Muscle layer of colon (tissue), 2 donors: ENCODE measurements around the gene ZDHHC16.
"Not testable (repeated sequence)": the region's sequence is repeated elsewhere in the genome, so short reads cannot be mapped to it uniquely, and the experiment has no call there.

ENCODE experiments used
- H3K27ac ChIP-seq: one replicate; pipeline ENCODE4 v1.7.0; 2013; ENCODE audit warnings: low read depth, mild to moderate bottlenecking, low read length, moderate library complexity
- H3K27me3 ChIP-seq, 2 donors: one replicate each; pipeline ENCODE4 v1.7.0; 2013; ENCODE audit warnings: low read length in 2 of 2, mild to moderate bottlenecking in 2 of 2; ENCODE audit not compliant: insufficient read depth in 2 of 2, control insufficient read depth in 1 of 2
- H3K36me3 ChIP-seq: one replicate; pipeline ENCODE4 v1.7.0; 2013; ENCODE audit warnings: mild to moderate bottlenecking, low read length; ENCODE audit not compliant: insufficient read depth
- H3K4me1 ChIP-seq: one replicate; pipeline ENCODE4 v1.7.0; 2013; ENCODE audit warnings: mild to moderate bottlenecking, low read length; ENCODE audit not compliant: insufficient read depth
- H3K4me3 ChIP-seq, 2 donors: one replicate each; pipeline ENCODE4 v1.7.0; 2013; ENCODE audit warnings: low read length in 2 of 2, low read depth in 1 of 2, mild to moderate bottlenecking in 1 of 2, moderate library complexity in 1 of 2
- H3K9ac ChIP-seq: one replicate; pipeline ENCODE4 v1.7.0; 2013; ENCODE audit warnings: low read length
- H3K9me3 ChIP-seq: one replicate; pipeline ENCODE4 v1.7.0; 2013; ENCODE audit warnings: mild to moderate bottlenecking, low read length
- donor health status: abdominal sarcoma.
- donor health status: Adenocarcinoma of cecum.

The ZDHHC16 gene

DNA sequence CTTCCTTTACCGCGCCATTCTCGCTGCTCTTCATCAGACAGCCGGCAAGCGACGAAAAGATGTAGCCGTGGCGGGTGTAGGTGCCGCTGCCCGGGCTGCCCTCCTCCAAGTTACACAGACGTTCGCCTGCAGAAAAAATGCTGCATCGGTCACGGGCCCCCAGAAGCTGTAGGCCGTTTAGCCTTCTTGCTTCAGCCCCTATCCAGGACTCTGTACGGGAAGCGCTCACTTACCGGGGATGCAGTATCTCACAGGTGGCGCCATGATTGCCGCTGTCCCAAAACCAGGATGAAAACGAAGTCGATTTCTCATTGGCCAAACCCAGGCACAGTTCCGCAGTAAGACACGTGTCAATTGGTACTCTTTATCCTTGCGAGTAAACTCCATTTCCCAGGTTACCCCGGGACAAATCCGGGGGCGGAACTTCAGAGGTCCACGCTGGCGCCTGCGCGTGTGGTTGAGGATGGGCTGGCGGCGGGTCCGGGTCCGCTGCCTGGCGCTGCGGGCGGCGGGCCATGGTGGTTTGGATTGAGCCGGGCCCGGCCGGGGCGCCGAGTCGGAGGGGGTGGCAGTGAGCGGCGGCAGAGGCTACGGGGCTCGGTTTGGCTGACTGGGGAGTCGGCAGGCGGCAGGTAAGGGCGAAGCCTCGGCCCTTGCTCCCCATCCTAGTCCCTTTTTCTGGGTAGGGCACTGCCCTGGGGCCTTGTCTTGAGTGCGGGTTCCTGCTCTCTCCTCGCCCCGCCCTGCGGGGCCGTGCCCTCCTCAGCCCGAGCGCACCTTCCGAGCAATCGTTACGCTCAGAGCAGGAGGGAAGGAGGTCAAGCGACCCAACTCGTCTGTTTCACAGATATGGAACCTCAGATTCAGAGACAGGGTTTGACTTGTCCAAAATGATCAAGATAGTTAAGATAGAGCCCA, at the start of gene ZDHHC16, which contains the start of gene EXOSC1:
TSS of gene ZDHHC16 (plus strand) at position 454 of the 918 bp plus-strand sequence. CDS start 5,501 bp downstream, outside the sequence.
TSS of gene EXOSC1 (minus strand) at position 285 of the 918 bp plus-strand sequence. CDS start at position 264, 21 bp downstream.
- Histone ChIP-seq H3K4me3 (peak within 1 kb of the TSS; percentile 30 to 93), H3K9ac (peak within 1 kb of the TSS; percentile 67), H3K27ac (peak within 1 kb of the TSS; percentile 67), H3K27me3 (no peaks in the 10 kb centered on the region), H3K36me3 (peaks cover 2% of the 10 kb centered on the region), H3K9me3 (no peaks in the 10 kb centered on the region), H3K4me1 (peaks cover 27% of the 10 kb centered on the region)

DNA sequence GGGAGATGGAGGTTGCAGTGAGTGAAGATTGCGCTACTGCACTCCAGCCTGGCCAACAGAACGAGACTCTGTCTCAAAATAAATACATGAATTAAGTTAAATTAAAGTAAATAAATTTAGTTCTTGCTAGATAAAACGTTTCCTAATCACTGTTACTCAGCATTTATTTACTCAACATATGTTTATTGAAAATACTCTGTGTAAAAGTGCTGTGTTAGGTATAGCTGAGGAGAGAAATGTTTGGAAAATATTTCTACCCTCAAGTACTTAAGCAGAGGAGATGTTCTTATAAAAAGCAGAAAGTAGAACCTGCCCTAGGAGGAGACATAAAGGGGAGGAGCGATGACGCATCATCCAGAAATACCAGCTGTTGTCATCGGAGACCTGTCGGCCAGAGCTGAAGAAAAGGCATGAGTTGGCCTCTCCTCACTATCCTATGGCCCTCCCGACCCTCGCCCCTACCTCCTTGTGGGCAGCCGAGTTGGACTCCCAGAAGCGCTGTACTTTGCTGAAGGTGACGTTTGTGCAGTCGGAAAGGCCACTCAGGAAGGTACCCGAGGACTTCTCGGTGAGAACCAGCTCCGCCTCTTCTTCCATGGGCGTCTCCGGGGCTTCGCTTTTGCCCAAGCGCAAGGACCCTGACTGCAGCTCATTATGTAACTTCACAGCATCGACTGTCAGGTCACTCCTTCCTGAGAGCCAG, 46.0 kb upstream of the ZDHHC16 start:
- peaks cover 10% of the 10 kb centered on the region for H3K4me1 ChIP-seq
- peak overlapping the region; percentile 69 for H3K9ac ChIP-seq
- H3K27me3 ChIP-seq, result no peaks in the 10 kb centered on the region

DNA sequence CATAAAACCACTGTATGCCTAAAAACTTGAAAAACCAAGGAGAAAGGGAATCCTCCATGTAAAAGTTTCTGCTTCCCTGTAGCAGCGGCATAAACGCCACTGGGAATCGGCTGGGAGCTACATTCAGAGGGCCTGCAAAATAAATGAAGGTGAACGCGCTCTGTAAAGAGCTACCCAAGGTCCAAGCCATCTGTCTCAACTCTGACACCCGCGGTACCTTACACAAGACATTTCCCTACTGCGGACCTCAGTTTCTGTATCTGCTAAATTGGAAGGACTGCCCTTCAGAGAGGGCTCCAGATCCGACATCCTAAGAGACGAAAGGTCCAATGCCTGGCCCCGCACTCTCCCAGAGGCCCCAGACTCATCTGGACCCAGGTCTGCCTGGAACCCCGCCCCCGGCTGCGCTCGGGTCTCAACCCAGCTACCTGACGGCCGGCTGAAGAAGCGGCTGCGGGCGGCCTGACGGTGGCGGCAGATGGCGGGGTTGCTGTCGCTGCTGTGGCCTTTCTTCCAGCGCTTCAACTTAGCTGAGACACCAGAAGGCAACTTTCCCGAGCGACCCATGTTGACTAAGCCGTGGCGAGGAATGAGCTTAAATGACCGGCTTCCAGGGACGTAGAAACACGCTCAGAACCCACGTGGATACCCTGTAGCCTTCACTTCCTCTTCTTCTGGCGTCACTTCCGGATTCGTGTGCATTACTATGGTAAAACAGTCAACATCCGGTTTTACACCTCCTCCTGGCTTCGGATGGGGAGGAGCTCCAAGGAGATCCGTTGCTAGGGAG, 45.1 kb upstream of the ZDHHC16 start, which contains the start of gene RRP12:
TSS of gene RRP12 (minus strand) at position 676 of the 790 bp plus-strand sequence. CDS start at position 567, 109 bp downstream.
- Histone ChIP-seq H3K27ac (peak within 1 kb of the TSS; percentile 53), H3K4me1 (peaks cover 10% of the 10 kb centered on the region), H3K9ac (peak within 1 kb of the TSS; percentile 69), H3K36me3 (peaks cover 6% of the 10 kb centered on the region), H3K9me3 (no peaks in the 10 kb centered on the region), H3K27me3 (no peaks in the 10 kb centered on the region), H3K4me3 (peak within 1 kb of the TSS; percentile 58 to 91)

More for the DNA sequence above, 46.0 kb upstream of the ZDHHC16 start:
- peak overlapping the region; percentile 58 to 91 for H3K4me3 ChIP-seq
- peak overlapping the region; percentile 12 for H3K27ac ChIP-seq
- H3K36me3 ChIP-seq, result peaks cover 7% of the 10 kb centered on the region
- no peaks in the 10 kb centered on the region for H3K9me3 ChIP-seq

DNA sequence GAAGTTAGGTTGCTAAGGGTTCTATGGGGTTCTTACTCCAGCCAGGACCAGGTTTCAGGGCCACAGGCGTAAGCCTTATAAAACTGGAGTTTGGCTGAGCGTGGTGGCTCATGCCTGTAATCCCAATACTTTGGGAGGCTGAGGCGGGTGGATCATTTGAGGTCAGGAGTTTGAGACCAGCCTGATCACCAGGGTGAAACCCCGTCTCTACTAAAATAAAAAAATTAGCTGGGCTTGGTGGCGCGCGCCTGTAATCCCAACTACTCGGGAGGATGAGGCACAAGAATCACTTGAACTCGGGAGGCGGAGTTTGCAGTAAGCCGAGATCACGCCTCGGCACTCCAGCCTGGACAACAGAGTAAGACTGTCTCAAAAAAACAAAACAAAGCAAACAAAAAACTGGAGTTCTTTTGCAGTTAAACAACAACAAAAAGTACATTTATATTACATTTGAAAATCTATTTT, 44.5 kb upstream of the ZDHHC16 start:
- H3K4me1 ChIP-seq, result peaks cover 10% of the 10 kb centered on the region
- no peak overlapping the region for H3K9ac ChIP-seq
- H3K27me3 ChIP-seq, result no peaks in the 10 kb centered on the region
- H3K27ac ChIP-seq, result peak overlapping the region; percentile 53
- H3K4me3 ChIP-seq, result peak overlapping the region; percentile 58 to 91
- H3K9me3 ChIP-seq, result no peaks in the 10 kb centered on the region
- no peaks in the 10 kb centered on the region for H3K36me3 ChIP-seq

DNA sequence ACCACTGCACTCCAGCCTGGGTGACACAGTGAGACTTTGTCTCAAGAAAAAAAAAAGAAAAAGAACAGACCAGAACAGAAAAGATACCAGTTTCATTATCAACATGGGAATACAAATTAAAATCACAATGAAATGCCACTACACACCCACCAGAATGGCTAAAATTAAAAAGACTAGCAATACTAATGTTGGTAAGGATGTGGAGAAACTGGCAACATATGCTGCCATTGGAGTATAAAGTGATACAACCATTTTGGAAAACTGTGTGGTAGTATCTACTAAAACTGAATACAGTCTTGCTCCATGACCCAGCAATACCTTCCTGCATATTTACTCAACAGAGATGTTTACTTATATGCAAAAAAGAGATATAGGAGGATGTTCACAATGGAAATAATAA, 41.9 kb upstream of the ZDHHC16 start:
- Histone ChIP-seq H3K4me3 (no peak overlapping the region), H3K27me3 (no peaks in the 10 kb centered on the region), H3K9me3 (no peaks in the 10 kb centered on the region), H3K27ac (no peak overlapping the region), H3K9ac (no peak overlapping the region), H3K4me1 (peaks cover 18% of the 10 kb centered on the region), H3K36me3 (no peaks in the 10 kb centered on the region)

DNA sequence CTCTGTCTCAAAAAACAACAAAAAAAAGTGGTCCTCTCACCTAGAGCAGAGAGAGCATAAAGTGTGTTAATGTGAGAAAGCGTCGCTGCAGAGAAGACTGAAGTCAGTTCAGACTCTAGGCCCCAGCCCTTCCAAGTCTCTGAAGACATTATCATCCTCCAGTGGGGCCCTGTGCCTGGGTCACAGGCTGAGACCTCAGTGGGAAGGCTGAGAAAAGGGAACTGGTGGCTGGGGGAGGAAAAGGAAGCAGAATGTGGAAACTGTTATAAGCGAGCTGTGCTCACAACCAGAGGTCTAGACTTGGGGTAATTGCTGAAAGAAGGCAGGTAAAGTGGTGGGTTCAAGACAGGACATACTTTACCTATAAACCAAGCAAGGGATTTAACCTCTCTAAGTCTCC, 39.9 kb upstream of the ZDHHC16 start:
- no peak overlapping the region for H3K4me3 ChIP-seq
- no peak overlapping the region for H3K27ac ChIP-seq

DNA sequence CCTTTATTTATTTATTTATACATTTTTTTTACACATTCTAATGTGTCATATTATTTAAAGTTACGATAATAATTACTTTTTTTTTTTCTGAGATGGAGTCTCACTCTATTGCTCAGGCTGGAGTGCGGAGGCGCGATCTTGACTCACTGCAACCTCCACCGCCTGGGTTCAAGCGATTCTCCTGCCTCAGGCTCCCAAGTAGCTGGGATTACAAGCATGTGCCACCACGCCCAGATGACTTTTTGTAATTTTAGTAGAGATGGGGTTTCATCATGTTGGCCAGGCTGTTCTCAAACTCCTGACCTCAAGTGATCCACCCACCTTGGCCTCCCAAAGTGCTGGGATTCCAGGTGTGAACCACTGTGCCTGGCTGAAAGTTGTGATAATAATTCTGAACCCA, 39.5 kb upstream of the ZDHHC16 start:
- H3K36me3 ChIP-seq, result not testable (repeated sequence)

More for the DNA sequence above, 39.9 kb upstream of the ZDHHC16 start:
- no peaks in the 10 kb centered on the region for H3K9me3 ChIP-seq
- H3K4me1 ChIP-seq, result peaks cover 11% of the 10 kb centered on the region
- H3K9ac ChIP-seq, result no peak overlapping the region
- H3K36me3 ChIP-seq, result no peaks in the 10 kb centered on the region
- H3K27me3 ChIP-seq, result no peaks in the 10 kb centered on the region

DNA sequence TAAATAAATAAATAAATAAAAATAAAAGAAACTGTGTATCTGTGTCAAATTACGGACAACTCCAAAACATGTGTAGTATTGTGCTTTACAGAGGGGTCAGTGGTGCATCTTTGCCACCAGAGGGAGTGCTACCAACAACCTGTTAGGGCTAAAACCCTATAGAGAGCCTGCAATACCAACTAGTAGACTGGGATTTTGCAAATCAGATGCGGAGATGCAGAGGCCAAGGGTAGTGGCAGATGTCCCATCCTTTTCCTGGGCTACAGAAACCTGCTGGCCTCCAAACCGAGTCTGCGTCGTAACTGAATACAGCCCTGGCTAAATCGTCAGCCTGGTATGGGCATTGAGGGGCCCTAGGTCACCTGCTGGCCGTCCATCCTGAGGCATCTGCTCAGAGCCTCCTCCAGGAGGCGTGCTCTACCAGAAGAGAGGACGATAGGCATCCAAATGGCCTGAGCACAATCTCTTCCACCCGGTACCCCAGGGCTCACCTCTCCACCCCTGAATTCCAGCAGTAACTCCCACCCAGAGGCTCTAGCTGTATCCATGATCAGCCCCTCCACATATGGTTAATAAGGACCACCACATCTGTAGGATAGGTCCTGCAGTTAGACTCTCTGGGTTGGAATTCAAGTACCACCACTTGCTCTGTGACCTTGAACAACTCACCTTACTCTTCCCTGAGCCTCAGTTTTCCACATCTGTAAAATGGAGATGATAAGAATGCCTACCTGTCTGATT, 38.6 kb upstream of the ZDHHC16 start:
- H3K4me3 ChIP-seq, result no peak overlapping the region
- no peak overlapping the region for H3K27ac ChIP-seq
- H3K9me3 ChIP-seq, result no peaks in the 10 kb centered on the region
- H3K27me3 ChIP-seq, result no peaks in the 10 kb centered on the region
- peaks cover 7% of the 10 kb centered on the region for H3K4me1 ChIP-seq
- no peak overlapping the region for H3K9ac ChIP-seq
- no peaks in the 10 kb centered on the region for H3K36me3 ChIP-seq

More for the DNA sequence above, 39.5 kb upstream of the ZDHHC16 start:
- H3K9me3 ChIP-seq, H3K9ac ChIP-seq, H3K4me3 ChIP-seq, H3K4me1 ChIP-seq, H3K27me3 ChIP-seq, H3K27ac ChIP-seq: not testable (repeated sequence)

DNA sequence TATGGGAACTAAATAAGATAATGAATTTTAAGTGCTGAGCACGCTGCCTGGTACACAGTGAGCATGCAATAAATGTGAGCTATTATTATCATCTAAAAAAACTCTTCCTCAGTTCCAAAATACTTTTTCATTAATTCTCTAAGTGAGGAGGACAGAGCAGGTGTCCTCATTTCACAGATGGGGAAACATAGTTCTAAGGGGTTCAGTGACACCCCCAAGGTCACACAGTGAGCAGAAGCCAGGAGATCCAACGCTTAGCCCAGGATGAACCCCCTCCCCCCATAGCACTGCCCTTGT, 38.1 kb upstream of the ZDHHC16 start:
- H3K4me3 ChIP-seq, result no peak overlapping the region
- no peak overlapping the region for H3K27ac ChIP-seq
- H3K9ac ChIP-seq, result no peak overlapping the region
- H3K9me3 ChIP-seq, result no peaks in the 10 kb centered on the region
- H3K4me1 ChIP-seq, result peaks cover 7% of the 10 kb centered on the region
- no peaks in the 10 kb centered on the region for H3K36me3 ChIP-seq
- H3K27me3 ChIP-seq, result no peaks in the 10 kb centered on the region

DNA sequence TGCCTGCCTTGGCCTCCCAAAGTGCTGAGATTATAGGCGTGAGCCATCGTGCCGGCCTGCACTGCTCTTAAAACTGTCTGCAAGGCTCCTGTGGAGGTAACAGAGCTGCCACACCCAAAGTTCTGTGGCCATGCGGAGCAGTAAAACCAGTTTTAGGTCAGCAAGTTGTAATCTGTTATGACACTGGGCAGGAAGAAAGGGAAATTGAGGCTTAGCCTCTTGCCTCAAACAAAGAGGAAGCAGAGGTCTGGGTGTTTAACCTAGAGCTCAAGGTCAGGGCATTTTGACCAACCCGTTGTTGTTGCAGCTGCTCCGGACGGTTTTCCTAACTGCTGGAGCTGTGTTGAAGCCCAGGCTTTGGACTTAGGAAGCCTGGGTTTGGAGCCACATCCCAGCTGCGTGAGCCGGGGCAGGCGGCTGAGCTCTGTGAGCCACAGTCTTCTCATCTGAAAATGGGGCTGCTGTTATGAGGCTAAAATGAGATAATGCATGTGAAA, 37.4 kb upstream of the ZDHHC16 start:
- Histone ChIP-seq H3K9me3 (no peaks in the 10 kb centered on the region), H3K4me3 (no peak overlapping the region), H3K27ac (no peak overlapping the region), H3K36me3 (no peaks in the 10 kb centered on the region), H3K4me1 (peaks cover 7% of the 10 kb centered on the region), H3K9ac (no peak overlapping the region), H3K27me3 (no peaks in the 10 kb centered on the region)
